SK-N-SH treated with all-trans-retinoic acid at 6 μM for 48 hours (cell line): ENCODE data around the gene TBC1D13.

ENCODE experiments used
- ATAC-seq: fragments of 200-7000 bp; cut with Tn5 transposase; 3 replicates; pipeline ENCODE4 v1.9.1; 2020; ENCODE audit warnings: mild to moderate bottlenecking, moderate library complexity
- ARNTL ChIP-seq: fragments of 450-650 bp; formaldehyde crosslinking; IDR thresholded peaks from 2 replicates; pipeline ENCODE4 v1.5.0; 2020; ENCODE audit warnings: low read depth, mild to moderate bottlenecking, moderate library complexity, borderline replicate concordance
- BACH2 ChIP-seq: fragments of 250-450 bp; sonication (Bioruptor Pico); IDR thresholded peaks from 2 replicates; pipeline ENCODE4 v1.9.0; 2021; ENCODE audit warnings: mild to moderate bottlenecking, borderline replicate concordance
- CREB5 ChIP-seq: fragments of 250-450 bp; sonication (Bioruptor Pico); IDR thresholded peaks from 2 replicates; pipeline ENCODE4 v1.5.1; 2020; ENCODE audit warnings: low read depth, mild to moderate bottlenecking, moderate library complexity
- CSDC2 ChIP-seq: fragments of 250-450 bp; sonication (Bioruptor Pico); IDR thresholded peaks from 2 replicates; pipeline ENCODE4 v1.5.0; 2020; ENCODE audit warnings: mild to moderate bottlenecking, moderate library complexity
- CSRNP3 ChIP-seq: fragments of 250-450 bp; sonication (Bioruptor Pico); IDR thresholded peaks from 2 replicates; pipeline ENCODE4 v1.5.1; 2021; ENCODE audit warnings: mild to moderate bottlenecking, moderate library complexity
- ESRRG ChIP-seq: fragments of 250-450 bp; sonication (Bioruptor Pico); IDR thresholded peaks from 2 replicates; pipeline ENCODE4 v1.6.1; 2021; ENCODE audit warnings: mild to moderate bottlenecking
- GLIS3 ChIP-seq: fragments of 250-450 bp; sonication (Bioruptor Pico); IDR thresholded peaks from 2 replicates; pipeline ENCODE4 v1.5.0; 2020; ENCODE audit warnings: mild to moderate bottlenecking, moderate library complexity
- OSR1 ChIP-seq: fragments of 250-450 bp; sonication (Bioruptor Pico); IDR thresholded peaks from 2 replicates; pipeline ENCODE4 v1.8.0; 2022; ENCODE audit warnings: moderate library complexity, mild to moderate bottlenecking, inconsistent platforms
- PPARA ChIP-seq: fragments of 250-450 bp; sonication (Bioruptor Pico); IDR thresholded peaks from 2 replicates; pipeline ENCODE4 v1.5.0; 2020; ENCODE audit warnings: mild to moderate bottlenecking, borderline replicate concordance
- SNAI2 ChIP-seq: fragments of 250-450 bp; sonication (Bioruptor Pico); IDR thresholded peaks from 2 replicates; pipeline ENCODE4 v1.5.0; 2020; ENCODE audit warnings: mild to moderate bottlenecking, moderate library complexity
- TCF4 ChIP-seq: fragments of 250-450 bp; sonication (Bioruptor Pico); IDR thresholded peaks from 2 replicates; pipeline ENCODE4 v1.8.0; 2021; ENCODE audit warnings: mild to moderate bottlenecking, moderate library complexity, borderline replicate concordance
- TOX ChIP-seq: fragments of 250-450 bp; sonication (Bioruptor Pico); IDR thresholded peaks from 2 replicates; pipeline ENCODE4 v1.8.0; 2021; ENCODE audit warnings: mild to moderate bottlenecking, moderate library complexity, borderline replicate concordance
- ZC3H10 ChIP-seq: fragments of 250-450 bp; sonication (Bioruptor Pico); IDR thresholded peaks from 2 replicates; pipeline ENCODE4 v1.5.1; 2021; ENCODE audit warnings: mild to moderate bottlenecking, moderate library complexity
- ZFP3 ChIP-seq: fragments of 250-450 bp; sonication (Bioruptor Pico); IDR thresholded peaks from 2 replicates; pipeline ENCODE4 v1.5.0; 2020; ENCODE audit warnings: mild to moderate bottlenecking, moderate library complexity
- ZFP30 ChIP-seq: fragments of 450-650 bp; formaldehyde crosslinking; IDR thresholded peaks from 2 replicates; pipeline ENCODE4 v1.5.0; 2022; ENCODE audit warnings: mild to moderate bottlenecking, moderate library complexity
- ZNF565 ChIP-seq: fragments of 450-650 bp; formaldehyde crosslinking; conservative IDR thresholded peaks from 2 replicates; pipeline ENCODE4 v1.5.0; 2020; ENCODE audit warnings: low read depth, mild to moderate bottlenecking, moderate library complexity
- ZNF8 ChIP-seq: fragments of 450-650 bp; formaldehyde crosslinking; IDR thresholded peaks from 2 replicates; pipeline ENCODE4 v1.5.0; 2020; ENCODE audit warnings: mild to moderate bottlenecking, moderate library complexity
- TF ChIP-seq, protein P1 (sequence below): fragments of 250-450 bp; sonication (Bioruptor Pico); IDR thresholded peaks from 2 replicates; pipeline ENCODE4 v1.8.0; 2020; ENCODE audit warnings: mild to moderate bottlenecking, moderate library complexity, borderline replicate concordance
- TF ChIP-seq, protein P2 (sequence below): fragments of 250-450 bp; sonication (Bioruptor Pico); IDR thresholded peaks from 2 replicates; pipeline ENCODE4 v1.5.0; 2020; ENCODE audit warnings: mild to moderate bottlenecking, moderate library complexity

Gene TBC1D13

GRCh38 chr9:128786681-128787601, at the start of gene TBC1D13:
TBC1D13 (plus strand) TSS chr9:128787253; CDS start chr9:128787354, 101 bp downstream.
- TF ChIP-seq, protein P1, sequence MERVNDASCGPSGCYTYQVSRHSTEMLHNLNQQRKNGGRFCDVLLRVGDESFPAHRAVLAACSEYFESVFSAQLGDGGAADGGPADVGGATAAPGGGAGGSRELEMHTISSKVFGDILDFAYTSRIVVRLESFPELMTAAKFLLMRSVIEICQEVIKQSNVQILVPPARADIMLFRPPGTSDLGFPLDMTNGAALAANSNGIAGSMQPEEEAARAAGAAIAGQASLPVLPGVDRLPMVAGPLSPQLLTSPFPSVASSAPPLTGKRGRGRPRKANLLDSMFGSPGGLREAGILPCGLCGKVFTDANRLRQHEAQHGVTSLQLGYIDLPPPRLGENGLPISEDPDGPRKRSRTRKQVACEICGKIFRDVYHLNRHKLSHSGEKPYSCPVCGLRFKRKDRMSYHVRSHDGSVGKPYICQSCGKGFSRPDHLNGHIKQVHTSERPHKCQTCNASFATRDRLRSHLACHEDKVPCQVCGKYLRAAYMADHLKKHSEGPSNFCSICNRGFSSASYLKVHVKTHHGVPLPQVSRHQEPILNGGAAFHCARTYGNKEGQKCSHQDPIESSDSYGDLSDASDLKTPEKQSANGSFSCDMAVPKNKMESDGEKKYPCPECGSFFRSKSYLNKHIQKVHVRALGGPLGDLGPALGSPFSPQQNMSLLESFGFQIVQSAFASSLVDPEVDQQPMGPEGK (CRISPR knock-in tag): peak; percentile 92
- TF ChIP-seq ZFP3 (CRISPR knock-in tag) (no peak), ARNTL (CRISPR knock-in tag) (peak; percentile 53; the same call in 1 of the 2 replicates)
- peak; percentile 98 for ATAC-seq

DNA sequence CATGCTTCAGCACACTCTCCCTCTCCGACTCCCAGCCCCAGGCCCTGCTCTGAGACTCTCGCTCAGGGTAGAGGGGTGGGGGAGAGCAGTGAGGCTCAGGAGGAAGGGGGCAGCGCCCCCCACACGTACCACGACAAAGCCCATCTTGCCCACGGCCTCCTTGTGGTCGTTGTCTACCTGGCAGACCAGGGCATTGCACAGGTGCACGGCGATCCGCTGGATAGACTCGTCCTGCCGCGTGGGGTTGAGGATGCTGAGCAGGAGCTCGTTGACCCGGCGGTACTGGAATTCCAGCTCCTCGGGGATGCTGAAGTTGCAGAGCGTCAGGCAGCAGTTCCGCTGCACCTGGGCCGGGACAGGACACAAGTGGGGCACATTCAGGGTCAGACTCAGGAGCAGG, 44.7 kb upstream of the TBC1D13 start:
- no peak; the same call in 2 of the 3 replicates for ATAC-seq

DNA sequence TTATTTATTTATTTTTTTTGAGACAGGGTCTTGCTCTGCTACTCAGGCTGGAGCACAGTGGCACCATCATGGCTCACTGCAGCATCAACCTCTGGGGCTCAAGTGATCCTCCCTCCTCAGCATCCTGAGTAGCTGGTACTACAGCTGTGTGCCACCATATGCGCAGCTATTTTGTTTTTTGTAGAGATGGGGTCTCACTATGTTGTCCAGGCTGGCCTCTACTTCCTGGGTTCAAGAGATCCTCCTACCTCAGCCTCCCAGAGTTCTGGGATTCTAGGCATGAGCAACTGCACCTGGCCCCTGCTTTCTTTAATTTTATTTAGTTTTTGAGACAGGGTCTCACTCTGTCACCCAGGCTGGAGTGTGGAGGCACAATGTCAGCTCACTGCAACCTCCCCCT, 43.6 kb upstream of the TBC1D13 start:
- no peak for ATAC-seq
- TF ChIP-seq ARNTL (CRISPR knock-in tag): no peak
- TF ChIP-seq ZNF565 (CRISPR knock-in tag): no peak
- TF ChIP-seq, protein P2, sequence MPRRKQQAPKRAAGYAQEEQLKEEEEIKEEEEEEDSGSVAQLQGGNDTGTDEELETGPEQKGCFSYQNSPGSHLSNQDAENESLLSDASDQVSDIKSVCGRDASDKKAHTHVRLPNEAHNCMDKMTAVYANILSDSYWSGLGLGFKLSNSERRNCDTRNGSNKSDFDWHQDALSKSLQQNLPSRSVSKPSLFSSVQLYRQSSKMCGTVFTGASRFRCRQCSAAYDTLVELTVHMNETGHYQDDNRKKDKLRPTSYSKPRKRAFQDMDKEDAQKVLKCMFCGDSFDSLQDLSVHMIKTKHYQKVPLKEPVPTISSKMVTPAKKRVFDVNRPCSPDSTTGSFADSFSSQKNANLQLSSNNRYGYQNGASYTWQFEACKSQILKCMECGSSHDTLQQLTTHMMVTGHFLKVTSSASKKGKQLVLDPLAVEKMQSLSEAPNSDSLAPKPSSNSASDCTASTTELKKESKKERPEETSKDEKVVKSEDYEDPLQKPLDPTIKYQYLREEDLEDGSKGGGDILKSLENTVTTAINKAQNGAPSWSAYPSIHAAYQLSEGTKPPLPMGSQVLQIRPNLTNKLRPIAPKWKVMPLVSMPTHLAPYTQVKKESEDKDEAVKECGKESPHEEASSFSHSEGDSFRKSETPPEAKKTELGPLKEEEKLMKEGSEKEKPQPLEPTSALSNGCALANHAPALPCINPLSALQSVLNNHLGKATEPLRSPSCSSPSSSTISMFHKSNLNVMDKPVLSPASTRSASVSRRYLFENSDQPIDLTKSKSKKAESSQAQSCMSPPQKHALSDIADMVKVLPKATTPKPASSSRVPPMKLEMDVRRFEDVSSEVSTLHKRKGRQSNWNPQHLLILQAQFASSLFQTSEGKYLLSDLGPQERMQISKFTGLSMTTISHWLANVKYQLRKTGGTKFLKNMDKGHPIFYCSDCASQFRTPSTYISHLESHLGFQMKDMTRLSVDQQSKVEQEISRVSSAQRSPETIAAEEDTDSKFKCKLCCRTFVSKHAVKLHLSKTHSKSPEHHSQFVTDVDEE: no peak
- no peak for TF ChIP-seq ZNF8
- no peak for TF ChIP-seq ZC3H10 (CRISPR knock-in tag)
- TF ChIP-seq ESRRG (CRISPR knock-in tag): no peak
- TF ChIP-seq CSDC2: no peak
- no peak for TF ChIP-seq SNAI2 (CRISPR knock-in tag)
- no peak for TF ChIP-seq ZFP30 (CRISPR knock-in tag)
- no peak for TF ChIP-seq GLIS3

More for the DNA sequence above, 44.7 kb upstream of the TBC1D13 start:
- TF ChIP-seq, protein P1 (CRISPR knock-in tag): no peak
- TF ChIP-seq TOX (CRISPR knock-in tag) (no peak), ZNF8 (no peak), ZFP3 (CRISPR knock-in tag) (no peak), CSRNP3 (CRISPR knock-in tag) (no peak), ZC3H10 (CRISPR knock-in tag) (no peak), ZNF565 (CRISPR knock-in tag) (no peak), PPARA (CRISPR knock-in tag) (no peak), ARNTL (CRISPR knock-in tag) (no peak), CREB5 (CRISPR knock-in tag) (no peak), SNAI2 (CRISPR knock-in tag) (no peak), OSR1 (no peak), ZFP30 (CRISPR knock-in tag) (no peak), BACH2 (CRISPR knock-in tag) (no peak), TCF4 (CRISPR knock-in tag) (no peak)
- TF ChIP-seq, protein P2: no peak
